ENCODE results near the gene QSER1.

DNA sequence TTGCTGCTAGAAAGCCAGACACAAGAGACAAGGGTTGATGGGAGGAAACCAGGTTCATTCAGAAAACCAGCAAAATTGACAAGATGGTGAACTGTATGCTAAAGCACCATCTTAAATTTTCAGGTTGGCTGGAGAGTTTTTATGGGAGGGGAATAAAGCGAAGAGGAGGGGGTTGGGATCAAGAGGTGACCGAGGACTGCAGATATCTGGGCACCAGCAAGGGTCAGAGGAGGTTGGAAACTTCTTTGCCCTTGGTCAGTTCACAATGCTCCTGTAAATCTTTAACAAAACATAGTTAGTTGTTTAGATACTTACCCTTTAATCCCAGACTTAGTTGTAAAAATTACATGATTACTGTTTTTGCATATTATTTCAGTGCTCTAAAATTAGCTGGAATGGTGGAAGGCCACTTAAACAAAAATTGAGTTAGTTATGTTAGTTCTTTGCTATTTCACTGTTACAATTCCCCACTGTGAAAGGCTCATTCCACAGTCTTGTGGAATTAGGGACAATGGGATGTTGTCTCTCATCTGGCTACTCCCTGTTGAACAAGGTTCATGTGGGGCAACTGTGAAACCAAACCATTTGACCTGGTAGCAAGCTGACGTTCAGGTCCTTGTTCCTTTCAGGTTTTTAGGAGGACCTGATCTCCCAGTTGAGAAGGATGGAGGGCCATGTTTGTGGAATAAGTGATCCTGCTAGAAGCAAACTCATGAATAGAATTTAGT lies 30.6 kb upstream of the QSER1 start:
- TF ChIP-seq, protein P1, sequence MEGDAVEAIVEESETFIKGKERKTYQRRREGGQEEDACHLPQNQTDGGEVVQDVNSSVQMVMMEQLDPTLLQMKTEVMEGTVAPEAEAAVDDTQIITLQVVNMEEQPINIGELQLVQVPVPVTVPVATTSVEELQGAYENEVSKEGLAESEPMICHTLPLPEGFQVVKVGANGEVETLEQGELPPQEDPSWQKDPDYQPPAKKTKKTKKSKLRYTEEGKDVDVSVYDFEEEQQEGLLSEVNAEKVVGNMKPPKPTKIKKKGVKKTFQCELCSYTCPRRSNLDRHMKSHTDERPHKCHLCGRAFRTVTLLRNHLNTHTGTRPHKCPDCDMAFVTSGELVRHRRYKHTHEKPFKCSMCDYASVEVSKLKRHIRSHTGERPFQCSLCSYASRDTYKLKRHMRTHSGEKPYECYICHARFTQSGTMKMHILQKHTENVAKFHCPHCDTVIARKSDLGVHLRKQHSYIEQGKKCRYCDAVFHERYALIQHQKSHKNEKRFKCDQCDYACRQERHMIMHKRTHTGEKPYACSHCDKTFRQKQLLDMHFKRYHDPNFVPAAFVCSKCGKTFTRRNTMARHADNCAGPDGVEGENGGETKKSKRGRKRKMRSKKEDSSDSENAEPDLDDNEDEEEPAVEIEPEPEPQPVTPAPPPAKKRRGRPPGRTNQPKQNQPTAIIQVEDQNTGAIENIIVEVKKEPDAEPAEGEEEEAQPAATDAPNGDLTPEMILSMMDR (IDR thresholded peaks at IDR 0.05) = no peak
- TF ChIP-seq EP300 (IDR thresholded peaks at IDR 0.05) = no peak
- no peak for TF ChIP-seq POLR2A (IDR thresholded peaks at IDR 0.05)
- TF ChIP-seq POLR2AphosphoS5 (IDR thresholded peaks at IDR 0.05) = no peak

Data from gastroesophageal sphincter (tissue), 3 donors.